ENCODE results near the gene AVL9. TPM values are rescaled to one million over a fixed set of nuclear protein-coding genes. Genes with fewer than 3 reads are reported as not detected.
"Not testable (repeated sequence)": the region's sequence is repeated elsewhere in the genome, so short reads cannot be mapped to it uniquely, and the experiment has no call there.

Gene AVL9
- total RNA-seq, 1 donor from 2014 or later: 21.2 TPM

- DNase-seq (ENCODE audit: extremely low spot score, unreplicated experiment): no peak
- TF ChIP-seq CTCF (IDR thresholded peaks at IDR 0.05): no peak
These were observed 121.3 kb downstream of the AVL9 start for GRCh38 chr7:32616625-32617024.

GRCh38 chr7:32618470-32618869, 123.2 kb downstream of the AVL9 start:
- H3K36me3 Mint-ChIP-seq (ENCODE audit: unreplicated experiment): peaks cover 11% of the 10 kb centered on the region
- H3K27me3 Mint-ChIP-seq (ENCODE audit: unreplicated experiment): no peaks in the 10 kb centered on the region
- peaks cover 11% of the 10 kb centered on the region for H3K4me1 Mint-ChIP-seq (ENCODE audit: unreplicated experiment)
- no peak overlapping the region for H3K4me3 Mint-ChIP-seq (ENCODE audit: unreplicated experiment)
- DNase-seq (ENCODE audit: extremely low spot score, unreplicated experiment): no peak
- no peak for TF ChIP-seq CTCF (IDR thresholded peaks at IDR 0.05)
- no peak overlapping the region for H3K27ac Mint-ChIP-seq (ENCODE audit: unreplicated experiment)
- H3K9me3 Mint-ChIP-seq (ENCODE audit: unreplicated experiment): no peaks in the 10 kb centered on the region

More at GRCh38 chr7:32616625-32617024, 121.3 kb downstream of the AVL9 start:
- Mint-ChIP-seq H3K27ac (ENCODE audit: unreplicated experiment) (no peak overlapping the region), H3K9me3 (ENCODE audit: unreplicated experiment) (no peaks in the 10 kb centered on the region), H3K4me1 (ENCODE audit: unreplicated experiment) (peaks cover 22% of the 10 kb centered on the region), H3K36me3 (ENCODE audit: unreplicated experiment) (peaks cover 11% of the 10 kb centered on the region), H3K27me3 (ENCODE audit: unreplicated experiment) (no peaks in the 10 kb centered on the region), H3K4me3 (ENCODE audit: unreplicated experiment) (no peak overlapping the region)

- Mint-ChIP-seq H3K4me3 (ENCODE audit: unreplicated experiment) (no peak overlapping the region), H3K36me3 (ENCODE audit: unreplicated experiment) (peaks cover 11% of the 10 kb centered on the region), H3K27me3 (ENCODE audit: unreplicated experiment) (no peaks in the 10 kb centered on the region), H3K9me3 (ENCODE audit: unreplicated experiment) (no peaks in the 10 kb centered on the region), H3K27ac (ENCODE audit: unreplicated experiment) (no peak overlapping the region), H3K4me1 (ENCODE audit: unreplicated experiment) (peaks cover 11% of the 10 kb centered on the region)
- no peak for TF ChIP-seq CTCF (IDR thresholded peaks at IDR 0.05)
- no peak for DNase-seq (ENCODE audit: extremely low spot score, unreplicated experiment)
These were observed 123.7 kb downstream of the AVL9 start for GRCh38 chr7:32618987-32619386.

- not testable (repeated sequence) for DNase-seq (ENCODE audit: extremely low spot score, unreplicated experiment); H3K4me3 Mint-ChIP-seq (ENCODE audit: unreplicated experiment); H3K9me3 Mint-ChIP-seq (ENCODE audit: unreplicated experiment); H3K27ac Mint-ChIP-seq (ENCODE audit: unreplicated experiment); H3K36me3 Mint-ChIP-seq (ENCODE audit: unreplicated experiment); H3K27me3 Mint-ChIP-seq (ENCODE audit: unreplicated experiment)
- H3K4me1 Mint-ChIP-seq (ENCODE audit: unreplicated experiment): peaks cover 11% of the 10 kb centered on the region
These were observed 124.1 kb downstream of the AVL9 start for GRCh38 chr7:32619416-32619815.

- Mint-ChIP-seq H3K9me3 (ENCODE audit: unreplicated experiment) (peaks cover 8% of the 10 kb centered on the region), H3K4me3 (ENCODE audit: unreplicated experiment) (no peak overlapping the region), H3K27ac (ENCODE audit: unreplicated experiment) (no peak overlapping the region), H3K36me3 (ENCODE audit: unreplicated experiment) (peaks cover 3% of the 10 kb centered on the region), H3K4me1 (ENCODE audit: unreplicated experiment) (peaks cover 7% of the 10 kb centered on the region), H3K27me3 (ENCODE audit: unreplicated experiment) (no peaks in the 10 kb centered on the region)
- DNase-seq (ENCODE audit: extremely low spot score, unreplicated experiment): no peak
- no peak for TF ChIP-seq CTCF (IDR thresholded peaks at IDR 0.05)
These were observed 135.7 kb downstream of the AVL9 start for GRCh38 chr7:32631021-32631420.

- not testable (repeated sequence) for H3K4me1 Mint-ChIP-seq (ENCODE audit: unreplicated experiment); DNase-seq (ENCODE audit: extremely low spot score, unreplicated experiment); H3K27me3 Mint-ChIP-seq (ENCODE audit: unreplicated experiment); H3K27ac Mint-ChIP-seq (ENCODE audit: unreplicated experiment); H3K36me3 Mint-ChIP-seq (ENCODE audit: unreplicated experiment); H3K4me3 Mint-ChIP-seq (ENCODE audit: unreplicated experiment); H3K9me3 Mint-ChIP-seq (ENCODE audit: unreplicated experiment)
These were observed 136.6 kb downstream of the AVL9 start for GRCh38 chr7:32631590-32632497.

- not testable (repeated sequence) for H3K36me3 Mint-ChIP-seq (ENCODE audit: unreplicated experiment); H3K9me3 Mint-ChIP-seq (ENCODE audit: unreplicated experiment); H3K27ac Mint-ChIP-seq (ENCODE audit: unreplicated experiment); H3K4me1 Mint-ChIP-seq (ENCODE audit: unreplicated experiment); H3K27me3 Mint-ChIP-seq (ENCODE audit: unreplicated experiment); DNase-seq (ENCODE audit: extremely low spot score, unreplicated experiment); H3K4me3 Mint-ChIP-seq (ENCODE audit: unreplicated experiment)
These were observed 138.2 kb downstream of the AVL9 start for GRCh38 chr7:32633446-32633845.

GRCh38 chr7:32634798-32635393, 139.6 kb downstream of the AVL9 start:
- H3K9me3 Mint-ChIP-seq (ENCODE audit: unreplicated experiment); DNase-seq (ENCODE audit: extremely low spot score, unreplicated experiment); H3K4me1 Mint-ChIP-seq (ENCODE audit: unreplicated experiment); H3K27me3 Mint-ChIP-seq (ENCODE audit: unreplicated experiment); H3K27ac Mint-ChIP-seq (ENCODE audit: unreplicated experiment); H3K36me3 Mint-ChIP-seq (ENCODE audit: unreplicated experiment); H3K4me3 Mint-ChIP-seq (ENCODE audit: unreplicated experiment): not testable (repeated sequence)
